Heart left ventricle (tissue), 16 donors: ENCODE measurements around the gene MB. TPM values are rescaled to one million over a fixed set of nuclear protein-coding genes. Genes with fewer than 3 reads are reported as not detected.
A peak's percentile ranks its signal among the peaks of the same experiment; 100 is the strongest.

Source experiments
- ATAC-seq, 4 donors: fragments of 200-7000 bp; cut with Tn5 transposase; one replicate each; pipeline ENCODE4 v1.9.1; 2020 to 2022; ENCODE audit warnings: moderate library complexity in 4 of 4, mild to moderate bottlenecking in 3 of 4, moderate number of reproducible peaks in 1 of 4
- DNase-seq, 5 donors: peaks; one replicate each; pipeline ENCODE4 v3.0.0-alpha.2; 2020
- H3K27ac ChIP-seq, 12 donors: fragments of 200-600 bp; sonication (generic) in 4 of 12; one replicate each; pipeline versions ENCODE4 v1.5.0 to v1.8.0; 2016 to 2022; ENCODE audit warnings: mild to moderate bottlenecking in 2 of 12
- H3K27me3 ChIP-seq, 9 donors: fragments of 200-600 bp; sonication (generic) in 2 of 9; one replicate each; pipeline versions ENCODE4 v1.5.1 to v1.8.0; 2016 to 2022; ENCODE audit warnings: mild to moderate bottlenecking in 3 of 9
- H3K36me3 ChIP-seq, 9 donors: fragments of 200-600 bp; sonication (generic) in 2 of 9; one replicate each; pipeline versions ENCODE4 v1.5.0 to v1.8.0; 2018 to 2022; ENCODE audit warnings: mild to moderate bottlenecking in 2 of 9
- H3K4me1 ChIP-seq, 12 donors: fragments of 200-600 bp; sonication (generic) in 4 of 12; one replicate each; pipeline versions ENCODE4 v1.5.0 to v1.8.0; 2016 to 2022; ENCODE audit warnings: mild to moderate bottlenecking in 3 of 12
- H3K4me3 ChIP-seq, 12 donors: fragments of 200-600 bp; sonication (generic) in 4 of 12; one replicate each; pipeline versions ENCODE4 v1.5.0 to v1.8.0; 2017 to 2022; ENCODE audit warnings: mild to moderate bottlenecking in 9 of 12, moderate library complexity in 4 of 12
- H3K9me3 ChIP-seq, 12 donors: fragments of 200-600 bp; sonication (generic) in 4 of 12; one replicate each; pipeline versions ENCODE4 v1.5.0 to v1.8.0; 2016 to 2022; ENCODE audit warnings: mild to moderate bottlenecking in 1 of 12
- CTCF ChIP-seq, 12 donors: fragments of 200-600 bp; sonication (generic) in 4 of 12; IDR thresholded peaks; one replicate each; pipeline versions ENCODE4 v1.5.0 to v1.8.0; 2018 to 2022; ENCODE audit warnings: antibody characterized with exemption in 12 of 12, mild to moderate bottlenecking in 5 of 12
- POLR2A ChIP-seq, 2 donors: fragments of 450-650 bp; IDR thresholded peaks; one replicate each; pipeline ENCODE4 v1.6.1; 2017; ENCODE audit warnings: antibody characterized with exemption in 2 of 2, mild to moderate bottlenecking in 2 of 2, moderate library complexity in 2 of 2
- WGBS, 4 donors: extraction: QIAGEN DNeasy Blood & Tissue Kit in 2 of 4; methylation state at CpG; one replicate each; pipeline versions ENCODE4 v1.1.5 to v1.1.7; 2013 to 2018; 5-methylcytosine and 5-hydroxymethylcytosine counted together
- intact Hi-C, 10 donors: fragments of 100-400 bp; cut with DNase I; formaldehyde crosslinking; loops; one replicate each; pipeline versions ENCODE4 v1.11.1 to v1.14.2; 2022
- polyA plus RNA-seq, 2 donors: library from polyadenylated mRNA; stranded (reverse); fragments of 200-250 nt; gene quantifications; one replicate each; pipeline ENCODE4 v1.2.3, GENCODE V29; 2013
- total RNA-seq, 9 donors: library from RNA; depleted of rRNA in 2 of 9; stranded (reverse); fragments of >200 nt in 2 of 9; fragmentation: NEBNext Ultra II Directional in 3 of 9; extraction: Animal tissue kit (Norgen Biotek cat#: 25700) in 3 of 9; gene quantifications; one replicate each; pipeline versions ENCODE4 v1.1.0 to v1.2.4, GENCODE V29; 2016 to 2023
- donor health status: ischemic (EF 13 %, LVEDD 7.1; RV severe dilation, severe dysfunction).
- donor health status: healthy with polysubstance abuse.
- donor health status: DM: no; HTN: yes; CAD: no.
- donor health status: DM: no; HTN: no; CAD: no.
- donor health status: ischemic (EF 25% LVEDD 6.9; RV normal size, moderate dysfunction).
- donor health status: ischemic (EF 25% LVEDD 5.7; RV mildly dilated, moderate dysfunction).
- donor health status: healthy.
- donor health status: DM: yes; HTN: yes; CAD: no.
- donor health status: ischemic (EF 35%, LVEDD 5.7; RV mildly dilated, moderate dysfunction).
- donor health status: nonischemic (EF 11% LVEDD 7.7; RV severe dilation, severe dysfunction).
- donor health status: DM: yes; HTN: yes; CAD: no.
- donor health status: PGD.
- donor health status: ischemic (EF 29% LVEDD 5.4; RV normal size, mild dysfunction).
- donor health status: nonischemic (EF 23%, LVEDD 6.1; RV moderate dilation, normal function).

The MB gene
- total and polyA plus RNA-seq, 11 donors: 6,181 to 16,840 (median 13,341) TPM

GRCh38 chr22:35591714-35592417, 25.3 kb downstream of the MB start:
- intact Hi-C loops: no loop called here
- H3K27me3 ChIP-seq: no peaks in the 10 kb centered on the region
- WGBS, 4 donors: 83 to 90% (median 88%) methylated on average over 12 to 14 of the region's 14 CpGs
- no peak overlapping the region for H3K4me3 ChIP-seq
- ATAC-seq (no peak), DNase-seq (peak in 1 of 5 donors; percentile 15)
- H3K27ac ChIP-seq: peak overlapping the region; percentile 46 to 93 (median 85)
- H3K36me3 ChIP-seq: no peaks in the 10 kb centered on the region
- peaks cover 0 to under 1% (median 0%) of the 10 kb centered on the region in 12 donors for H3K9me3 ChIP-seq
- no peak for TF ChIP-seq POLR2A (IDR thresholded peaks at IDR 0.05)
- TF ChIP-seq CTCF (IDR thresholded peaks at IDR 0.05): no peak
- H3K4me1 ChIP-seq: peaks cover 0 to 89% (median 38%) of the 10 kb centered on the region in 12 donors

GRCh38 chr22:35590634-35591295, 26.4 kb downstream of the MB start:
- Histone ChIP-seq H3K4me3 (no peak overlapping the region), H3K27ac (peak overlapping the region; percentile 32 to 93 (median 85)), H3K36me3 (no peaks in the 10 kb centered on the region), H3K9me3 (peaks cover 0 to 5% (median 0%) of the 10 kb centered on the region in 12 donors), H3K27me3 (no peaks in the 10 kb centered on the region), H3K4me1 (peaks cover 0 to 81% (median 38%) of the 10 kb centered on the region in 12 donors)
- intact Hi-C loops: no loop called here
- TF ChIP-seq POLR2A (IDR thresholded peaks at IDR 0.05): no peak
- no peak for TF ChIP-seq CTCF (IDR thresholded peaks at IDR 0.05)
- WGBS, 4 donors: 52 to 59% (median 56%) methylated on average over 13 of the region's 13 CpGs
- ATAC-seq: peak in 1 of 4 donors; percentile 0
- DNase-seq: peak in 2 of 5 donors; percentile 47 to 68

GRCh38 chr22:35589756-35590093, 27.4 kb downstream of the MB start:
- no peaks in the 10 kb centered on the region for H3K36me3 ChIP-seq
- TF ChIP-seq POLR2A (IDR thresholded peaks at IDR 0.05) (no peak), CTCF (IDR thresholded peaks at IDR 0.05) (no peak)
- H3K4me1 ChIP-seq: peaks cover 0 to 76% (median 35%) of the 10 kb centered on the region in 12 donors
- WGBS, 4 donors: 90 to 93% (median 91%) methylated on average over 6 of the region's 6 CpGs
- H3K27me3 ChIP-seq: no peaks in the 10 kb centered on the region
- no peak overlapping the region for H3K4me3 ChIP-seq
- ATAC-seq (no peak), DNase-seq (peak in 1 of 5 donors; percentile 10)
- intact Hi-C loops: loop anchor here in 4 of 10 donors (2.0 to 5.0 kb wide), 3 partner anchors 27 to 237 kb away; partner anchors contain the start of gene MB (in 2 of the 4)
- peaks cover 0 to 5% (median 0%) of the 10 kb centered on the region in 12 donors for H3K9me3 ChIP-seq
- H3K27ac ChIP-seq: peak overlapping the region in 9 of 12 donors; percentile 68 to 92 (median 84)
